Measurements from ENCODE around the gene LAMTOR4. TPM values are rescaled to one million over a fixed set of nuclear protein-coding genes. Genes with fewer than 3 reads are reported as not detected.

Gene LAMTOR4
- total RNA-seq (100 to 1,000 TPM; 132 to 200 (median 173) TPM), polyA plus RNA-seq (100 to 1,000 TPM; 550 to 555 TPM), total RNA-seq (41.3 reads per million, percentile 67 among the genes with 10 or more reads in this experiment)

GRCh38 chr7:100148559-100149328, at the start of gene LAMTOR4:
Gene LAMTOR4, plus strand, starts transcription at chr7:100148918. Its CDS starts 55 bp downstream, at chr7:100148973.
- Histone ChIP-seq H3K27ac (ENCODE audit: low read depth, low read length) (peak within 1 kb of the TSS; percentile 98), H3K4me1 (ENCODE audit: control insufficient read depth in 2 of 2, insufficient read depth in 2 of 2, low read length in 2 of 2) (peaks cover 15 to 19% of the 10 kb centered on the region in 2 donors), H3K27me3 (ENCODE audit: control insufficient read depth in 2 of 2, insufficient read depth in 2 of 2, low read length in 2 of 2) (no peaks in the 10 kb centered on the region), H3K4me3 (ENCODE audit: low read length) (peak within 1 kb of the TSS; percentile 97), H3K36me3 (ENCODE audit: control insufficient read depth in 2 of 3, insufficient read depth in 3 of 3, low read length in 3 of 3) (peaks cover 0 to 16% (median 11%) of the 10 kb centered on the region in 3 experiments), H3K9me3 (ENCODE audit: control insufficient read depth in 2 of 3, low read length in 3 of 3) (no peaks in the 10 kb centered on the region)
- peak; percentile 98 for ATAC-seq
- peak; percentile 84 to 99 (median 97) for DNase-seq
- ChIA-PET CTCF (interaction anchor here (0.6 to 3.6 kb wide), 13 partner anchors 9 to 648 kb away, joined by 3 to 26 read pairs (median 4); partner anchors contain the start of gene ZNF394), POLR2A (interaction anchor here (0.6 to 17.9 kb wide), 22 partner anchors 10 to 329 kb away, joined by 3 to 326 read pairs (median 6); partner anchors contain the start of genes GAL3ST4, GPC2, MEPCE and PVRIG)
- Mint-ChIP-seq H3K27me3 (no peaks in the 10 kb centered on the region), H3K9me3 (no peaks in the 10 kb centered on the region), H3K27ac (peak within 1 kb of the TSS; percentile 95 to 99 (median 98)), H3K4me1 (peaks cover 27 to 45% (median 37%) of the 10 kb centered on the region in 7 donors), H3K36me3 (peaks cover 0 to 13% (median 10%) of the 10 kb centered on the region in 5 donors), H3K4me3 (peak within 1 kb of the TSS; percentile 87 to 100 (median 96))
- intact Hi-C loops (cut with micrococcal nuclease): loop anchor here (1.0 to 5.0 kb wide), 16 partner anchors 10 to 281 kb away; partner anchors contain the start of genes GAL3ST4 (in 2 of the 2), GPC2 (in 2 of the 2), STAG3 (in 2 of the 2) and TRAPPC14 (in 2 of the 2)

- ATAC-seq (no peak), DNase-seq (peak in 2 of 9 donors; percentile 19 to 24)
- H3K9me3 ChIP-seq (ENCODE audit: control insufficient read depth in 2 of 3, low read length in 3 of 3): no peaks in the 10 kb centered on the region
- H3K4me1 ChIP-seq (ENCODE audit: control insufficient read depth in 2 of 2, insufficient read depth in 2 of 2, low read length in 2 of 2): peaks cover 17 to 25% of the 10 kb centered on the region in 2 donors
- peak overlapping the region; percentile 91 for H3K27ac ChIP-seq (ENCODE audit: low read depth, low read length)
- peak overlapping the region; percentile 90 to 98 (median 96) for H3K27ac Mint-ChIP-seq
- H3K27me3 Mint-ChIP-seq: no peaks in the 10 kb centered on the region
- intact Hi-C loops (cut with micrococcal nuclease): no loop called here
- peaks cover 27 to 54% (median 41%) of the 10 kb centered on the region in 7 donors for H3K4me1 Mint-ChIP-seq
- CTCF ChIA-PET: interaction anchor here (1.7 kb wide), 1 partner anchor 50 kb away, joined by 4 read pairs; the partner anchor contains the start of gene ZSCAN21
- H3K27me3 ChIP-seq (ENCODE audit: control insufficient read depth in 2 of 2, insufficient read depth in 2 of 2, low read length in 2 of 2): no peaks in the 10 kb centered on the region
- peaks cover 24 to 56% (median 33%) of the 10 kb centered on the region in 3 experiments for H3K36me3 ChIP-seq (ENCODE audit: control insufficient read depth in 2 of 3, insufficient read depth in 3 of 3, low read length in 3 of 3)
- peaks cover 0 to 5% (median 0%) of the 10 kb centered on the region in 11 donors for H3K9me3 Mint-ChIP-seq
- peak overlapping the region; percentile 85 to 95 (median 93) for H3K4me3 Mint-ChIP-seq
- peaks cover 25 to 37% (median 32%) of the 10 kb centered on the region in 5 donors for H3K36me3 Mint-ChIP-seq
- peak overlapping the region; percentile 98 for H3K4me3 ChIP-seq (ENCODE audit: low read length)
- POLR2A ChIA-PET: interaction anchor here (0.5 to 4.6 kb wide), 8 partner anchors 10 to 1150 kb away, joined by 3 to 107 read pairs (median 6); partner anchors contain the start of genes COPS6, MBLAC1, TRIM4 and ZCWPW1
Observed at GRCh38 chr7:100099452-100099851, 49.3 kb upstream of the LAMTOR4 start.

- no peaks in the 10 kb centered on the region for H3K9me3 ChIP-seq (ENCODE audit: control insufficient read depth in 2 of 3, low read length in 3 of 3)
- H3K36me3 ChIP-seq (ENCODE audit: control insufficient read depth in 2 of 3, insufficient read depth in 3 of 3, low read length in 3 of 3): peaks cover 20 to 46% (median 25%) of the 10 kb centered on the region in 3 experiments
- POLR2A ChIA-PET: interaction anchor here (0.5 to 4.6 kb wide), 20 partner anchors 8 to 335 kb away, joined by 3 to 107 read pairs (median 4); partner anchors contain the start of genes COPS6, GPC2, LAMTOR4 and MBLAC1
- Mint-ChIP-seq H3K4me3 (peak overlapping the region; percentile 85 to 95 (median 93)), H3K27ac (peak overlapping the region; percentile 90 to 98 (median 96)), H3K36me3 (peaks cover 23 to 33% (median 28%) of the 10 kb centered on the region in 5 donors), H3K9me3 (peaks cover 0 to 5% (median 0%) of the 10 kb centered on the region in 11 donors), H3K27me3 (no peaks in the 10 kb centered on the region), H3K4me1 (peaks cover 27 to 48% (median 41%) of the 10 kb centered on the region in 7 donors)
- peaks cover 17 to 25% of the 10 kb centered on the region in 2 donors for H3K4me1 ChIP-seq (ENCODE audit: control insufficient read depth in 2 of 2, insufficient read depth in 2 of 2, low read length in 2 of 2)
- H3K27me3 ChIP-seq (ENCODE audit: control insufficient read depth in 2 of 2, insufficient read depth in 2 of 2, low read length in 2 of 2): no peaks in the 10 kb centered on the region
- peak; percentile 83 to 94 (median 93) for DNase-seq
- CTCF ChIA-PET: interaction anchor here (0.6 to 2.1 kb wide), 6 partner anchors 10 to 112 kb away, joined by 3 to 6 read pairs (median 4); partner anchors contain the start of gene ZSCAN21
- peak overlapping the region; percentile 98 for H3K4me3 ChIP-seq (ENCODE audit: low read length)
- ATAC-seq: peak; percentile 84
- peak overlapping the region; percentile 91 for H3K27ac ChIP-seq (ENCODE audit: low read depth, low read length)
- intact Hi-C loops (cut with micrococcal nuclease): loop anchor here (1.0 to 10.0 kb wide), 21 partner anchors 11 to 1142 kb away; partner anchors contain the start of genes CNPY4 (in 2 of the 2), TAF6 (in 2 of the 2), ZCWPW1 (in 2 of the 2) and ZSCAN21 (in 2 of the 2)
Observed at GRCh38 chr7:100100420-100101015, 48.2 kb upstream of the LAMTOR4 start.

GRCh38 chr7:100101016-100101862, 47.5 kb upstream of the LAMTOR4 start, which contains the start of the genes AP4M1 and MCM7:
Gene AP4M1, plus strand, starts transcription at chr7:100101643. Its CDS starts 72 bp downstream, at chr7:100101715.
Gene MCM7, minus strand, starts transcription at chr7:100101397. Its CDS starts 103 bp downstream, at chr7:100101294.
- H3K4me1 ChIP-seq (ENCODE audit: control insufficient read depth in 2 of 2, insufficient read depth in 2 of 2, low read length in 2 of 2): peaks cover 17 to 25% of the 10 kb centered on the region in 2 donors
- H3K4me3 ChIP-seq (ENCODE audit: low read length): peak within 1 kb of the TSS; percentile 98
- H3K36me3 Mint-ChIP-seq: peaks cover 19 to 29% (median 27%) of the 10 kb centered on the region in 5 donors
- peak within 1 kb of the TSS; percentile 85 to 95 (median 93) for H3K4me3 Mint-ChIP-seq
- ATAC-seq (peak; percentile 90), DNase-seq (peak; percentile 84 to 98 (median 93))
- peak within 1 kb of the TSS; percentile 90 to 98 (median 96) for H3K27ac Mint-ChIP-seq
- peak within 1 kb of the TSS; percentile 91 for H3K27ac ChIP-seq (ENCODE audit: low read depth, low read length)
- CTCF ChIA-PET: interaction anchor here (0.6 to 2.1 kb wide), 6 partner anchors 11 to 438 kb away, joined by 3 to 6 read pairs (median 4); partner anchors contain the start of genes AGFG2 and ZSCAN21
- intact Hi-C loops (cut with micrococcal nuclease): loop anchor here (1.0 to 10.0 kb wide), 17 partner anchors 13 to 1141 kb away; partner anchors contain the start of genes CNPY4 (in 2 of the 2), TAF6 (in 2 of the 2), ZCWPW1 (in 2 of the 2) and COPS6 (in 1 of the 2)
- H3K27me3 Mint-ChIP-seq: no peaks in the 10 kb centered on the region
- H3K36me3 ChIP-seq (ENCODE audit: control insufficient read depth in 2 of 3, insufficient read depth in 3 of 3, low read length in 3 of 3): peaks cover 20 to 43% (median 25%) of the 10 kb centered on the region in 3 experiments
- peaks cover 27 to 47% (median 41%) of the 10 kb centered on the region in 7 donors for H3K4me1 Mint-ChIP-seq
- H3K9me3 Mint-ChIP-seq: peaks cover 0 to 5% (median 0%) of the 10 kb centered on the region in 11 donors
- H3K9me3 ChIP-seq (ENCODE audit: control insufficient read depth in 2 of 3, low read length in 3 of 3): no peaks in the 10 kb centered on the region
- POLR2A ChIA-PET: interaction anchor here (0.6 to 4.6 kb wide), 28 partner anchors 9 to 596 kb away, joined by 3 to 107 read pairs (median 4); partner anchors contain the start of genes COPS6, GPC2, MBLAC1 and MEPCE
- no peaks in the 10 kb centered on the region for H3K27me3 ChIP-seq (ENCODE audit: control insufficient read depth in 2 of 2, insufficient read depth in 2 of 2, low read length in 2 of 2)
